ENCODE data around the gene TSPEAR.

The TSPEAR gene

GRCh38 chr21:44711327-44712202, at the start of gene TSPEAR:
Gene TSPEAR, minus strand, starts transcription at chr21:44711572. Its CDS starts 58 bp downstream, at chr21:44711514.
- H3K27ac ChIP-seq, result peak within 1 kb of the TSS; percentile 46; the same call in 1 of the 2 replicates
- peak; percentile 42 for TF ChIP-seq CTCF (conservative IDR thresholded peaks at IDR 0.05)

- no peak for TF ChIP-seq CTCF (conservative IDR thresholded peaks at IDR 0.05)
- no peak overlapping the region for H3K27ac ChIP-seq
Measured at GRCh38 chr21:44760376-44760775, 49.0 kb upstream of the TSPEAR start.

GRCh38 chr21:44759628-44760285, 48.4 kb upstream of the TSPEAR start:
- no peak overlapping the region for H3K27ac ChIP-seq
- TF ChIP-seq CTCF (conservative IDR thresholded peaks at IDR 0.05), result no peak

- TF ChIP-seq CTCF (conservative IDR thresholded peaks at IDR 0.05), result no peak
Measured at GRCh38 chr21:44758781-44759627, 47.6 kb upstream of the TSPEAR start.

GRCh38 chr21:44758141-44758561, 46.8 kb upstream of the TSPEAR start:
- TF ChIP-seq CTCF (conservative IDR thresholded peaks at IDR 0.05), result no peak
- no peak overlapping the region for H3K27ac ChIP-seq

More at GRCh38 chr21:44758781-44759627, 47.6 kb upstream of the TSPEAR start:
- no peak overlapping the region for H3K27ac ChIP-seq

- H3K27ac ChIP-seq, result no peak overlapping the region
- TF ChIP-seq CTCF (conservative IDR thresholded peaks at IDR 0.05), result no peak
Measured at GRCh38 chr21:44757731-44758130, 46.4 kb upstream of the TSPEAR start.
